Muscle of arm (tissue), 12 donors: ENCODE results near the gene FXN. TPM values are rescaled to one million over a fixed set of nuclear protein-coding genes. Genes with fewer than 3 reads are reported as not detected.
"Not testable (repeated sequence)": the region's sequence is repeated elsewhere in the genome, so short reads cannot be mapped to it uniquely, and the experiment has no call there.

Source experiments
- DNase-seq: peaks from one replicate; pipeline ENCODE4 v3.0.0-alpha.2; 2013
- polyA plus RNA-seq, 12 donors: library from polyadenylated mRNA; unstranded; fragments of 120-200 nt; gene quantifications; one replicate each; pipeline ENCODE4 v1.2.1, GENCODE V29; 2013; ENCODE audit not compliant: insufficient read length in 12 of 12

FXN gene
- polyA plus RNA-seq, 12 donors, result 12.1 to 16.0 (median 12.8) TPM; not detected in 1

- DNase-seq, result no peak
Measured at GRCh38 chr9:69019808-69020207, 15.7 kb upstream of the FXN start.

- DNase-seq, result no peak
Measured at GRCh38 chr9:69020301-69021145, 15.0 kb upstream of the FXN start.

- DNase-seq, result no peak
Measured at GRCh38 chr9:69023650-69024049, 11.9 kb upstream of the FXN start.

GRCh38 chr9:69027355-69028097 lies 8.0 kb upstream of the FXN start:
- peak; percentile 35 for DNase-seq

- DNase-seq, result no peak
Measured at GRCh38 chr9:69028754-69029153, 6.8 kb upstream of the FXN start.

GRCh38 chr9:69029535-69029934 lies 6.0 kb upstream of the FXN start:
- DNase-seq, result no peak

- DNase-seq, result no peak
Measured at GRCh38 chr9:69030851-69031645, 4.5 kb upstream of the FXN start.

GRCh38 chr9:69034071-69034470 lies 1.5 kb upstream of the FXN start:
- DNase-seq, result no peak

- DNase-seq, result no peak
Measured at GRCh38 chr9:69036309-69036708, 757 bp downstream of the FXN start.

GRCh38 chr9:69036799-69037198 lies 1.2 kb downstream of the FXN start:
- no peak for DNase-seq

GRCh38 chr9:69040646-69041045 lies 5.1 kb downstream of the FXN start:
- DNase-seq, result no peak

GRCh38 chr9:69044240-69045219 lies 9.0 kb downstream of the FXN start:
- DNase-seq, result no peak

GRCh38 chr9:69045821-69046220 lies 10.3 kb downstream of the FXN start:
- DNase-seq, result no peak

- no peak for DNase-seq
Measured at GRCh38 chr9:69046723-69047122, 11.2 kb downstream of the FXN start.

- DNase-seq, result no peak
Measured at GRCh38 chr9:69047371-69047770, 11.8 kb downstream of the FXN start.

- no peak for DNase-seq
Measured at GRCh38 chr9:69049094-69049493, 13.5 kb downstream of the FXN start.

- DNase-seq, result not testable (repeated sequence)
Measured at GRCh38 chr9:69050936-69051335, 15.4 kb downstream of the FXN start.

- no peak for DNase-seq
Measured at GRCh38 chr9:69054989-69055388, 19.4 kb downstream of the FXN start.

GRCh38 chr9:69056191-69056815 lies 20.8 kb downstream of the FXN start:
- no peak for DNase-seq

- no peak for DNase-seq
Measured at GRCh38 chr9:69058101-69058500, 22.5 kb downstream of the FXN start.

GRCh38 chr9:69060766-69061165 lies 25.2 kb downstream of the FXN start:
- no peak for DNase-seq
